Mesenchymal stem cell (in vitro differentiated cells and primary cell): ENCODE measurements around the gene GPATCH8.

Experiments used
- DNase-seq: peaks from one replicate; pipeline ENCODE4 v3.0.0-alpha.2; 2013
- H2AFZ ChIP-seq: one replicate; pipeline ENCODE4 v1.6.1; 2013; ENCODE audit warnings: low read depth, mild to moderate bottlenecking, control low read depth, inconsistent platforms, low read length, moderate library complexity
- H2AK5ac ChIP-seq: 2 replicates; pipeline ENCODE4 v1.6.1; 2013; ENCODE audit warnings: low read length, moderate library complexity, mild to moderate bottlenecking, inconsistent platforms; ENCODE audit not compliant: severe bottlenecking
- H2BK120ac ChIP-seq: one replicate; pipeline ENCODE4 v1.6.1; 2013; ENCODE audit warnings: low read depth, mild to moderate bottlenecking, inconsistent platforms, low read length, moderate library complexity
- H2BK12ac ChIP-seq, 2 experiments: one replicate each; pipeline ENCODE4 v1.6.1; 2013; ENCODE audit warnings: inconsistent platforms in 2 of 2, low read length in 2 of 2, mild to moderate bottlenecking in 2 of 2, moderate library complexity in 2 of 2, control low read depth in 1 of 2
- H2BK15ac ChIP-seq: one replicate; pipeline ENCODE4 v1.6.1; 2013; ENCODE audit warnings: mild to moderate bottlenecking, low read depth, inconsistent platforms; ENCODE audit not compliant: poor library complexity, severe bottlenecking
- H2BK5ac ChIP-seq: 2 replicates; pipeline ENCODE4 v1.6.1; 2013; ENCODE audit warnings: low read depth, mild to moderate bottlenecking, low read length, control low read depth, inconsistent platforms; ENCODE audit not compliant: poor library complexity, severe bottlenecking
- H3K14ac ChIP-seq, 2 experiments: one replicate each; pipeline ENCODE4 v1.6.1; 2013; ENCODE audit warnings: inconsistent platforms in 2 of 2, low read length in 2 of 2, control low read depth in 1 of 2, mild to moderate bottlenecking in 1 of 2, moderate library complexity in 1 of 2
- H3K18ac ChIP-seq, 2 experiments: one replicate each; pipeline ENCODE4 v1.6.1; 2013; ENCODE audit warnings: inconsistent platforms in 2 of 2, low read length in 2 of 2, control low read depth in 1 of 2, low read depth in 1 of 2, mild to moderate bottlenecking in 1 of 2
- H3K23ac ChIP-seq, 2 experiments: one replicate each; pipeline ENCODE4 v1.6.1; 2013; ENCODE audit warnings: inconsistent platforms in 2 of 2, low read length in 2 of 2, mild to moderate bottlenecking in 2 of 2, moderate library complexity in 2 of 2, control low read depth in 1 of 2
- H3K27ac ChIP-seq: 2 replicates; pipeline ENCODE4 v1.5.1; 2013; ENCODE audit warnings: mild to moderate bottlenecking, moderate library complexity, low read length, control low read depth, inconsistent platforms; ENCODE audit not compliant: poor library complexity, severe bottlenecking
- H3K27me3 ChIP-seq, 2 experiments: 2 replicates each; pipeline versions ENCODE4 v1.6.1 to v1.7.0; 2013; ENCODE audit warnings: low read length in 2 of 2, mild to moderate bottlenecking in 2 of 2, moderate library complexity in 2 of 2, control low read depth in 1 of 2, inconsistent platforms in 1 of 2; ENCODE audit not compliant: control insufficient read depth in 1 of 2, insufficient read depth in 1 of 2
- H3K36me3 ChIP-seq, 2 experiments: 2 replicates each; pipeline versions ENCODE4 v1.6.1 to v1.7.0; 2013; ENCODE audit warnings: low read length in 2 of 2, control low read depth in 1 of 2, inconsistent platforms in 1 of 2, low read depth in 1 of 2, mild to moderate bottlenecking in 1 of 2; ENCODE audit not compliant: insufficient read depth in 2 of 2, control insufficient read depth in 1 of 2
- H3K4ac ChIP-seq, 2 experiments: one replicate each; pipeline ENCODE4 v1.6.1; 2013; ENCODE audit warnings: inconsistent platforms in 2 of 2, low read length in 2 of 2, mild to moderate bottlenecking in 2 of 2, moderate library complexity in 2 of 2, control low read depth in 1 of 2, low read depth in 1 of 2
- H3K4me1 ChIP-seq: 2 replicates; pipeline ENCODE4 v1.6.1; 2013; ENCODE audit warnings: low read depth, low read length, control low read depth; ENCODE audit not compliant: control insufficient read depth, insufficient read depth
- H3K4me2 ChIP-seq: 2 replicates; pipeline ENCODE4 v1.6.1; 2013; ENCODE audit warnings: low read length, mild to moderate bottlenecking, inconsistent platforms; ENCODE audit not compliant: poor library complexity, severe bottlenecking
- H3K4me3 ChIP-seq, 2 experiments: 2 replicates each; pipeline versions ENCODE4 v1.5.1 to v1.7.0; 2013; ENCODE audit warnings: low read length in 2 of 2, mild to moderate bottlenecking in 2 of 2, control low read depth in 1 of 2, low read depth in 1 of 2; ENCODE audit not compliant: insufficient read depth in 1 of 2
- H3K79me1 ChIP-seq: replicated peaks from 2 replicates; pipeline ENCODE4 v1.6.1; 2013; ENCODE audit warnings: mild to moderate bottlenecking, control low read depth, low read length, inconsistent platforms; ENCODE audit not compliant: poor library complexity, severe bottlenecking
- H3K9ac ChIP-seq: 2 replicates; pipeline ENCODE4 v1.7.0; 2013; ENCODE audit warnings: mild to moderate bottlenecking, low read length, moderate library complexity
- H3K9me3 ChIP-seq: 2 replicates; pipeline ENCODE4 v1.7.0; 2013; ENCODE audit warnings: mild to moderate bottlenecking, low read length; ENCODE audit not compliant: control insufficient read depth
- H4K8ac ChIP-seq: one replicate; pipeline ENCODE4 v1.6.1; 2013; ENCODE audit warnings: inconsistent platforms, mild to moderate bottlenecking, low read length, moderate library complexity
- H4K91ac ChIP-seq: one replicate; pipeline ENCODE4 v1.6.1; 2013; ENCODE audit warnings: mild to moderate bottlenecking, low read length, inconsistent platforms
- WGBS: methylation state at CpG from one replicate; pipeline ENCODE4 v1.1.7; 2013; ENCODE audit warnings: mixed read lengths; 5-methylcytosine and 5-hydroxymethylcytosine counted together

GPATCH8 gene

DNA sequence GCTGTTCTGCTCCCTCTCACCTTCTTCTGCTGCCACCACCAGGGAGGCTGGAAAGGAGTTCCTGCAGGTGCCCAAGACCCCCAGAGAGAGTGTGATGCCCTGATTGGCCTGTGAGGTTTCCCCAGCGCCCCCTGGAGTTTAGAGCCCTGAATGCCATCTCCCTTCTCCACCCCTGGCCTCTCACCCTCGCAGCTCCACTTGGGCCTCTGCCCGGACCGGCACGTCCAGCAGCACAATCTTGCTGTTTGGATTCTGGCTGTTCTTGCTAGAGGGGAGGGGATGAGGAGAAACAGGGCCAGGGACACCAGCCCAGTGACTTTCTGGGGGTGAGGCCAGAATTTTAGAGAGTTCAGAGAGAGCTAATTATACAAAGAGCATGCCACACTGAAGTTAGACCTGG is 127.1 kb downstream of the GPATCH8 start:
- no peak overlapping the region for H3K14ac ChIP-seq
- H3K4me2 ChIP-seq: no peak overlapping the region
- H2AK5ac ChIP-seq: no peak overlapping the region
- peaks cover 6% of the 10 kb centered on the region for H3K4me1 ChIP-seq
- no peak overlapping the region for H2BK120ac ChIP-seq
- H3K18ac ChIP-seq: no peak overlapping the region
- no peak overlapping the region for H2AFZ ChIP-seq
- H3K23ac ChIP-seq: no peak overlapping the region
- no peak overlapping the region for H3K9ac ChIP-seq
- no peak overlapping the region for H2BK15ac ChIP-seq
- peaks cover 17 to 66% of the 10 kb centered on the region in 2 experiments for H3K27me3 ChIP-seq
- no peak overlapping the region for H3K27ac ChIP-seq
- no peak overlapping the region for H2BK5ac ChIP-seq
- H4K91ac ChIP-seq: no peak overlapping the region
- 17% methylated on average over 4 of the region's 5 CpGs for WGBS
- no peak overlapping the region for H3K4ac ChIP-seq
- no peak for DNase-seq
- no peak overlapping the region for H3K4me3 ChIP-seq
- H4K8ac ChIP-seq: no peak overlapping the region
- H3K36me3 ChIP-seq: no peaks in the 10 kb centered on the region
- no peaks in the 10 kb centered on the region for H3K79me1 ChIP-seq
- no peak overlapping the region for H2BK12ac ChIP-seq
- no peaks in the 10 kb centered on the region for H3K9me3 ChIP-seq

DNA sequence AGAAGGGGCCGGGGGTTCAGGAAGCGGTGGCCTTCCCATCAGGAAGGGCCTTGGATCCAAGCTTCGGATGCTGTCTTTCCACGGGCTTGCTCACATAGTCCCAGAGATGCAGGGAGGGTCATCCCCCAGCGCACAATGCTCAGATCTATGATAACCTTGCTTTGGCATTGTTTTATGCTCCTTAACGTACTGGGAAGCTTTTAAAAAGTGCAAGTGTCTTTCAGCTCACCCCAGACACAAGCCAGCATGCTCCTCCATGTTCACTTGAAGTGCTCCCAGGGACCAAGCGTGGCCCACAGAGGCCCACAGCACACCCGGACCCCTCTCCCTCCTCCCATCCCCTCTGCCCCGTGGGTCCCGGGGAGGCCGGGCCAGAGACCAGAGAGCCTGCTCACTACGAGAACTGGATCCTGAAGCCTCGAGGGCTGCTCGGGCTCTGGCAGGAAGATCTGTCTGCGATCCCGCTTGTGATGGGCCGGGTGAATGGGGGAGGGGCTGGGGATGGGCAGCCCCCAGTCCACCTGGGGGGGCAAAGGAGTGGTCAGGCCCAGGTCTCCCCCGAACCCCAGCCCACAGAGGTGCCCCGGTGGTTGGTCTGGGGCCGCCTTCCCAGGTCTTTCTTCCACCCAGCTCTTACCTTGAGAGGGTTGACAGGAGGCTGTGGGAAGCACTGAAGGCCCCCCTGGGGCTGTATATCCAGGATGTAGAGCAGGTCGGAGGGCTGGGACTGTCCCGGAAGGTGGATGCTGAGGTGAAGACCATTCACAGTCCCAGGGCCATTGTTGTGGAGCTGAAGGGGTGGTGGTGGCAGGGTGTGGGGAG is 127.8 kb downstream of the GPATCH8 start:
- H3K4me2 ChIP-seq: no peak overlapping the region
- H2BK5ac ChIP-seq: no peak overlapping the region
- WGBS: 57% methylated on average over 16 of the region's 22 CpGs
- H3K4me3 ChIP-seq: no peak overlapping the region
- H2AFZ ChIP-seq: no peak overlapping the region
- H3K27me3 ChIP-seq: peaks cover 21 to 66% of the 10 kb centered on the region in 2 experiments
- H3K27ac ChIP-seq: no peak overlapping the region
- H3K14ac ChIP-seq: no peak overlapping the region
- no peak overlapping the region for H2BK120ac ChIP-seq
- H4K8ac ChIP-seq: no peak overlapping the region
- no peak overlapping the region for H3K18ac ChIP-seq
- peaks cover 6% of the 10 kb centered on the region for H3K4me1 ChIP-seq
- no peak overlapping the region for H3K4ac ChIP-seq
- no peak overlapping the region for H2AK5ac ChIP-seq
- no peak overlapping the region for H2BK15ac ChIP-seq
- no peaks in the 10 kb centered on the region for H3K79me1 ChIP-seq
- H4K91ac ChIP-seq: no peak overlapping the region
- no peak overlapping the region for H3K9ac ChIP-seq
- H3K36me3 ChIP-seq: no peaks in the 10 kb centered on the region
- no peak overlapping the region for H2BK12ac ChIP-seq
- H3K9me3 ChIP-seq: no peaks in the 10 kb centered on the region
- no peak for DNase-seq
- H3K23ac ChIP-seq: no peak overlapping the region

DNA sequence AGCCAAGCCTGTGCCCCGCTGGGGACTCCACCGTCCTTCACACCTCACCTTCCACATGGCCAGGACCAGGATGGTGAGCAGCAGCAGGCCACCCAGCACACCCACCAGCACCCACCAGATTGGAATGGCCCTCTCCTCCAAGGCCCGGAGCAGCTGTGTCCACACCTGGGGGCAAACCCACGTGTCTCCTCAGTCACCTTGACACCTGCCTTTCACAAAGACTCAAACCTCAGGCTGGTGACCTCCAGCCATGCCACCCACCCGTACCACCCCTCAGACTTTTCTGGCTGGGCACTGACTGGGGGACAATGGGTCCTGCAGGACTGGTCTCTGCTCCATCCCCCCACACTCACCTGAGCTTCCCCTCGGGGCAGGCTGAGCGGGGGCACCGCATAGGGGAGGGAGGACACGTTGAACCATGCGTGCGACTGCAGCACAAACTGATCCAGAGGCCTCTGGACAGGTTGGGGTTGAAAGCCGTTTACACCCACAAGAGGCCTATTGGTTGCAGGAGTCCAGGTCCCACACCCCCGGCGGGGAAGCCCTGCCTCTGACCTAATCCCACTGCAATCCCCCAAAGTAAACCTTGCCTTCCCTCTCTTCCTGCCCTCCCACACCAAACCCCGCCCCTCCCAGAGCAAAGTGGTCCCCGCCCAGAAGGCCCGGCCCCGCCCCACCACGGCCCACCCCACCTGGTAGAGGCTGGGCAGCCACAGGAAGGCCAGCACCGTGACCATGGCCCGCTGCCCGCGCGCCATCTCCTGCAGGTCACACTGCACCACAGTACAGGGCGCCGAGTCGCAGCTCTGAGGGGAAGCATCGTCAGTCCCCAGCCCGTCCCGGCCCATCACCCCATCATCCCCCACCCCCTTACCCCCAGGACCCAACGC is 128.7 kb downstream of the GPATCH8 start:
- no peak overlapping the region for H3K9ac ChIP-seq
- H3K36me3 ChIP-seq: no peaks in the 10 kb centered on the region
- H4K91ac ChIP-seq: no peak overlapping the region
- H3K4ac ChIP-seq: no peak overlapping the region
- H3K27ac ChIP-seq: no peak overlapping the region
- H2AFZ ChIP-seq: no peak overlapping the region
- H2BK15ac ChIP-seq: no peak overlapping the region
- peak overlapping the region in 1 of 2 experiments; percentile 59 for H2BK12ac ChIP-seq
- 38% methylated on average over 31 of the region's 31 CpGs for WGBS
- H3K27me3 ChIP-seq: peaks cover 17 to 67% of the 10 kb centered on the region in 2 experiments
- DNase-seq: no peak
- H3K9me3 ChIP-seq: no peaks in the 10 kb centered on the region
- no peaks in the 10 kb centered on the region for H3K79me1 ChIP-seq
- no peak overlapping the region for H2BK5ac ChIP-seq
- no peak overlapping the region for H4K8ac ChIP-seq
- no peak overlapping the region for H2AK5ac ChIP-seq
- H3K4me3 ChIP-seq: no peak overlapping the region
- no peak overlapping the region for H3K4me2 ChIP-seq
- H3K14ac ChIP-seq: peak overlapping the region in 1 of 2 experiments; percentile 53
- H3K4me1 ChIP-seq: peaks cover 6% of the 10 kb centered on the region
- no peak overlapping the region for H3K23ac ChIP-seq
- no peak overlapping the region for H2BK120ac ChIP-seq
- H3K18ac ChIP-seq: no peak overlapping the region

DNA sequence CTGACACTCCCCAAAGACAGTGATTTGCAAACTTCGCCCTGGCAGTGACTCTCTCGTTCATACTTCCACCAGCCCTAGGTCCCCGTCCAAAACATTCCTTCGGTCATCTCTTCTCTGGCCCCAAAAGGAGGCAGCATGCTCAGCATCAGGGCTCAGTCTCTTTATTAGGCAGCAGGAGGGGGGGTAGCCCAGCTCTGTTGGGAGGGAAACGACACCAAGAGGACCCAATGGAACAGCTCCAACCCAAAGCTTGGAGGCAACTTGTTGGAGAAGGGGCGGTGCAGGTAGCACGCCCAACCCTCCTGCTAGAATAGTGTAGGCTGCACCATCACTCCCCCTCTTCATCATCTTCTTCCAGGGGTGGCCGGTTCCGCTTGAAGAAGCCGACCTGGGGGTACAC is 131.2 kb downstream of the GPATCH8 start:
- Histone ChIP-seq H2BK12ac (no peak overlapping the region), H2BK15ac (no peak overlapping the region), H4K8ac (no peak overlapping the region), H3K9me3 (no peaks in the 10 kb centered on the region), H3K4me3 (no peak overlapping the region), H2BK5ac (no peak overlapping the region), H4K91ac (no peak overlapping the region), H3K27ac (no peak overlapping the region), H3K4me2 (no peak overlapping the region), H2AFZ (no peak overlapping the region), H3K79me1 (no peaks in the 10 kb centered on the region), H3K4me1 (peaks cover 6% of the 10 kb centered on the region), H3K18ac (no peak overlapping the region), H3K9ac (no peak overlapping the region), H3K27me3 (peaks cover 25 to 66% of the 10 kb centered on the region in 2 experiments), H3K23ac (no peak overlapping the region), H3K14ac (no peak overlapping the region), H2BK120ac (no peak overlapping the region), H3K4ac (no peak overlapping the region), H2AK5ac (no peak overlapping the region), H3K36me3 (no peaks in the 10 kb centered on the region)
- DNase-seq: no peak
- WGBS: 73% methylated on average over 10 of the region's 10 CpGs
